Upper lobe of left lung (tissue), 4 donors: Measurements from ENCODE around the gene CDH7.

Source experiments
- EP300 ChIP-seq, 4 donors: sonication (generic); formaldehyde crosslinking; IDR thresholded peaks; one replicate each; pipeline ENCODE4 v1.5.1; 2017; ENCODE audit warnings: antibody characterized with exemption in 4 of 4, control low read depth in 2 of 4
- POLR2AphosphoS5 ChIP-seq, 2 donors: sonication (generic); formaldehyde crosslinking; IDR thresholded peaks; one replicate each; pipeline ENCODE4 v1.5.1; 2017; ENCODE audit warnings: antibody characterized with exemption in 2 of 2
- TF ChIP-seq, protein P1 (sequence below), 6 experiments: fragments of 450-650 bp in 4 of 6; fragments of 200-600 bp in 2 of 6; sonication (generic) in 2 of 6; IDR thresholded peaks; one replicate each; pipeline ENCODE4 v1.5.1; 2016 to 2019; ENCODE audit warnings: antibody characterized with exemption in 6 of 6

DNA sequence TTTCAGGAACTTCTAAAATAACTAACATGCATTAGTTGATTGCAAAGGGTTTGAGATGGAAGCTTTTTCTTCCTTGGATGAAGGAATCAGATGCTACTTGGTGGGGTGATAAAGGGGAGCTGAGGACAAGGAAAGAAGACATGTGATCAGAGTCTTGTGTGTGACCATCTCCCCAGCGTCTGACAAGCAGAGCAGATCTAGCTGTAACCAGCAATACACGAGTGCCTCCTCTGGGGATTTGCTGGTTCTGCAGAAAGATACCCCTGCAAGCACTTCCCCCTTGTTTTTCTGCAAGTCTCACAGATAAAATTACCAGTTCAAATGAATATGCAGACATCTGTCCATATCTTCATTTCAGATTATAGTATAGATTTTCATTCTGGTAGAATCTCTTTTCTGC is 2.7 kb downstream of the CDH7 start:
- TF ChIP-seq POLR2AphosphoS5 (IDR thresholded peaks at IDR 0.05) (no peak), EP300 (IDR thresholded peaks at IDR 0.05) (no peak)
- TF ChIP-seq, protein P1, sequence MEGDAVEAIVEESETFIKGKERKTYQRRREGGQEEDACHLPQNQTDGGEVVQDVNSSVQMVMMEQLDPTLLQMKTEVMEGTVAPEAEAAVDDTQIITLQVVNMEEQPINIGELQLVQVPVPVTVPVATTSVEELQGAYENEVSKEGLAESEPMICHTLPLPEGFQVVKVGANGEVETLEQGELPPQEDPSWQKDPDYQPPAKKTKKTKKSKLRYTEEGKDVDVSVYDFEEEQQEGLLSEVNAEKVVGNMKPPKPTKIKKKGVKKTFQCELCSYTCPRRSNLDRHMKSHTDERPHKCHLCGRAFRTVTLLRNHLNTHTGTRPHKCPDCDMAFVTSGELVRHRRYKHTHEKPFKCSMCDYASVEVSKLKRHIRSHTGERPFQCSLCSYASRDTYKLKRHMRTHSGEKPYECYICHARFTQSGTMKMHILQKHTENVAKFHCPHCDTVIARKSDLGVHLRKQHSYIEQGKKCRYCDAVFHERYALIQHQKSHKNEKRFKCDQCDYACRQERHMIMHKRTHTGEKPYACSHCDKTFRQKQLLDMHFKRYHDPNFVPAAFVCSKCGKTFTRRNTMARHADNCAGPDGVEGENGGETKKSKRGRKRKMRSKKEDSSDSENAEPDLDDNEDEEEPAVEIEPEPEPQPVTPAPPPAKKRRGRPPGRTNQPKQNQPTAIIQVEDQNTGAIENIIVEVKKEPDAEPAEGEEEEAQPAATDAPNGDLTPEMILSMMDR (IDR thresholded peaks at IDR 0.05) = no peak
